PFSK-1 (cell line): ENCODE data around the gene EEF1AKMT4.

Source experiments
- FOXP2 ChIP-seq: optimal IDR thresholded peaks from 2 replicates; pipeline ENCODE3; 2011; ENCODE audit warnings: borderline replicate concordance, control low read depth, inconsistent platforms; ENCODE audit not compliant: insufficient read depth; ENCODE audit errors: extremely low read length, extremely low read depth
- POLR2AphosphoS5 ChIP-seq: IDR thresholded peaks from 2 replicates; pipeline ENCODE4 v1.6.1; 2012; ENCODE audit warnings: low read depth, mild to moderate bottlenecking, control low read depth, low read length, moderate library complexity
- SIN3A ChIP-seq: IDR thresholded peaks from 2 replicates; pipeline ENCODE4 v1.6.1; 2012; ENCODE audit warnings: mild to moderate bottlenecking, low read length, moderate library complexity, borderline replicate concordance; ENCODE audit not compliant: insufficient read depth
- TAF1 ChIP-seq: IDR thresholded peaks from 2 replicates; pipeline ENCODE4 v1.6.1; 2012; ENCODE audit warnings: low read length, control low read depth, borderline replicate concordance; ENCODE audit not compliant: insufficient read depth
- TF ChIP-seq, protein P1 (sequence below), 2 experiments: IDR thresholded peaks; 2 replicates each; pipeline versions ENCODE4 v1.6.1 to v1.8.0; 2011 to 2012; ENCODE audit warnings: low read depth in 2 of 2, low read length in 2 of 2, control low read depth in 1 of 2, inconsistent platforms in 1 of 2, mild to moderate bottlenecking in 1 of 2, moderate library complexity in 1 of 2; ENCODE audit not compliant: insufficient read depth in 1 of 2

Gene EEF1AKMT4

DNA sequence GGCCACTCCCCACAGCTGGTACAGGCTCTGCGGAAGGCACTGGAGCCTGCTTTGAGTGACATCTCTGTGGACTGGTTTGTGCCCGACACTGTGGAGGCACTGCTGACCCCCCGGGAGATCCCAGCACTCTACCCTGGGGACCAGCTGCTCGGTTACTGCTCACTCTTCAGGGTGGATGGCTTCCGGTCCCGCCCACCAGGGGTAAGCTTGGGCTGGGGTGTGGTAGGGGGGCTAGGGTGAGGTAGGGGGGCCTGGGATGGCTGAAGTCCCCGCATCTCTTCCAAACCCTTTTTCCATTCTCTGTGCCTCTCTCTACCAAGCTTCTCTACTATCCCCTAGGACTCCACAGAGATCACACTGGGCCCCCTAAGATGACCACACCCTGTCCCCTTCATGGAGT lies 12.3 kb upstream of the EEF1AKMT4 start:
- TF ChIP-seq TAF1 (no peak), FOXP2 (no peak), SIN3A (no peak), POLR2AphosphoS5 (no peak)
- TF ChIP-seq, protein P1, sequence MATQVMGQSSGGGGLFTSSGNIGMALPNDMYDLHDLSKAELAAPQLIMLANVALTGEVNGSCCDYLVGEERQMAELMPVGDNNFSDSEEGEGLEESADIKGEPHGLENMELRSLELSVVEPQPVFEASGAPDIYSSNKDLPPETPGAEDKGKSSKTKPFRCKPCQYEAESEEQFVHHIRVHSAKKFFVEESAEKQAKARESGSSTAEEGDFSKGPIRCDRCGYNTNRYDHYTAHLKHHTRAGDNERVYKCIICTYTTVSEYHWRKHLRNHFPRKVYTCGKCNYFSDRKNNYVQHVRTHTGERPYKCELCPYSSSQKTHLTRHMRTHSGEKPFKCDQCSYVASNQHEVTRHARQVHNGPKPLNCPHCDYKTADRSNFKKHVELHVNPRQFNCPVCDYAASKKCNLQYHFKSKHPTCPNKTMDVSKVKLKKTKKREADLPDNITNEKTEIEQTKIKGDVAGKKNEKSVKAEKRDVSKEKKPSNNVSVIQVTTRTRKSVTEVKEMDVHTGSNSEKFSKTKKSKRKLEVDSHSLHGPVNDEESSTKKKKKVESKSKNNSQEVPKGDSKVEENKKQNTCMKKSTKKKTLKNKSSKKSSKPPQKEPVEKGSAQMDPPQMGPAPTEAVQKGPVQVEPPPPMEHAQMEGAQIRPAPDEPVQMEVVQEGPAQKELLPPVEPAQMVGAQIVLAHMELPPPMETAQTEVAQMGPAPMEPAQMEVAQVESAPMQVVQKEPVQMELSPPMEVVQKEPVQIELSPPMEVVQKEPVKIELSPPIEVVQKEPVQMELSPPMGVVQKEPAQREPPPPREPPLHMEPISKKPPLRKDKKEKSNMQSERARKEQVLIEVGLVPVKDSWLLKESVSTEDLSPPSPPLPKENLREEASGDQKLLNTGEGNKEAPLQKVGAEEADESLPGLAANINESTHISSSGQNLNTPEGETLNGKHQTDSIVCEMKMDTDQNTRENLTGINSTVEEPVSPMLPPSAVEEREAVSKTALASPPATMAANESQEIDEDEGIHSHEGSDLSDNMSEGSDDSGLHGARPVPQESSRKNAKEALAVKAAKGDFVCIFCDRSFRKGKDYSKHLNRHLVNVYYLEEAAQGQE (IDR thresholded peaks at IDR 0.05; ENCODE audit: insufficient read depth in 1 of 2, low read depth in 2 of 2, low read length in 2 of 2) = no peak

DNA sequence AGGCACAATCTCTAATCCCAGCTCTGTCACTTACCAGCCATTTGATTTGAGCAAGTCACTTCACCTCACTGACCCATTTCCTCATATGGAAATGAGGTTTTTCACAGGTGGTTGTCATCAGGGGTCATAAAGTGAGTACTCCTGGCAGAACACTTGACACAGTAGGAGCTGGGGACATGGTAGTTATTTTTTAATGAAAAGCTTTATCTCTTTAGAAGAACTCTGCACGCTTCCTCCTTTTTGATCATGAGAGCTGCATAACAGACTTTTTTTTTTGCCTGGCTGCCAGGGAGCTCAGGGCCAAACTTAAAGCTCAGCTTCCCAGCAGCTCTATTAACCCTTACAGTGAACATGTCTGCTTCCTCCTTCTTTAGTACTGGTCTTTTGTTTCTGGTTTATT lies 11.7 kb upstream of the EEF1AKMT4 start:
- TF ChIP-seq SIN3A (no peak), POLR2AphosphoS5 (no peak), FOXP2 (no peak), TAF1 (no peak)
- TF ChIP-seq, protein P1 (IDR thresholded peaks at IDR 0.05; ENCODE audit: insufficient read depth in 1 of 2, low read depth in 2 of 2, low read length in 2 of 2) = no peak

GRCh38 chr3:184238246-184238818 lies 11.1 kb upstream of the EEF1AKMT4 start:
- TF ChIP-seq POLR2AphosphoS5 = no peak
- no peak for TF ChIP-seq SIN3A
- TF ChIP-seq, protein P1 (IDR thresholded peaks at IDR 0.05; ENCODE audit: insufficient read depth in 1 of 2, low read depth in 2 of 2, low read length in 2 of 2) = no peak
- no peak for TF ChIP-seq TAF1
- TF ChIP-seq FOXP2 = no peak

- TF ChIP-seq FOXP2 (no peak), POLR2AphosphoS5 (no peak), SIN3A (no peak), TAF1 (no peak)
- TF ChIP-seq, protein P1 (IDR thresholded peaks at IDR 0.05; ENCODE audit: insufficient read depth in 1 of 2, low read depth in 2 of 2, low read length in 2 of 2) = no peak
Measured at GRCh38 chr3:184239221-184239620, 10.3 kb upstream of the EEF1AKMT4 start.

- TF ChIP-seq FOXP2 (no peak), POLR2AphosphoS5 (no peak), SIN3A (no peak), TAF1 (no peak)
- TF ChIP-seq, protein P1 (IDR thresholded peaks at IDR 0.05; ENCODE audit: insufficient read depth in 1 of 2, low read depth in 2 of 2, low read length in 2 of 2) = no peak
Measured at GRCh38 chr3:184239708-184240107, 9.8 kb upstream of the EEF1AKMT4 start.
